VCaP (cell line): ENCODE results near the gene SIK3.

Source experiments
- H3K27ac ChIP-seq: fragments of 450-650 bp; 2 replicates; pipeline ENCODE4 v1.5.1; 2017
- CTCF ChIP-seq: fragments of 450-650 bp; conservative IDR thresholded peaks from 2 replicates; pipeline ENCODE4 v1.5.1; 2017; ENCODE audit warnings: mild to moderate bottlenecking, moderate library complexity

Gene SIK3

GRCh38 chr11:117068303-117068860 lies 29.8 kb downstream of the SIK3 start:
- no peak for TF ChIP-seq CTCF
- no peak overlapping the region for H3K27ac ChIP-seq

- no peak for TF ChIP-seq CTCF
- no peak overlapping the region for H3K27ac ChIP-seq
These were observed 31.3 kb downstream of the SIK3 start for GRCh38 chr11:117066959-117067358.

- no peak overlapping the region for H3K27ac ChIP-seq
- no peak for TF ChIP-seq CTCF
These were observed 34.0 kb downstream of the SIK3 start for GRCh38 chr11:117064275-117064674.

- H3K27ac ChIP-seq: no peak overlapping the region
These were observed 35.7 kb downstream of the SIK3 start for GRCh38 chr11:117062498-117062897.

GRCh38 chr11:117061256-117061655 lies 37.0 kb downstream of the SIK3 start:
- no peak for TF ChIP-seq CTCF
- no peak overlapping the region for H3K27ac ChIP-seq

More at GRCh38 chr11:117062498-117062897, 35.7 kb downstream of the SIK3 start:
- TF ChIP-seq CTCF: no peak

- H3K27ac ChIP-seq: no peak overlapping the region
- no peak for TF ChIP-seq CTCF
These were observed 38.5 kb downstream of the SIK3 start for GRCh38 chr11:117059611-117060148.

GRCh38 chr11:117058761-117059261 lies 39.4 kb downstream of the SIK3 start:
- no peak for TF ChIP-seq CTCF
- H3K27ac ChIP-seq: no peak overlapping the region
